ENCODE results near the gene FMO4. TPM values are rescaled to one million over a fixed set of nuclear protein-coding genes. Genes with fewer than 3 reads are reported as not detected.

The FMO4 gene
- total and polyA plus RNA-seq, 2 of the 13 experiments (the other 11 are each of a cell fraction or from before 2014, with no cell fraction given), result 0.07 to 0.29 TPM

GRCh38 chr1:171344473-171344820 lies 30.5 kb downstream of the FMO4 start:
- H3K27ac ChIP-seq (ENCODE audit: extremely low read length, insufficient read depth, low read length), result no peak overlapping the region
- H3K9me3 ChIP-seq (ENCODE audit: low read length), result peaks cover 16% of the 10 kb centered on the region
- in situ Hi-C loops (cut with HindIII; ENCODE audit: extremely low pct_ligation_motif_present, low pct_unique_long_range_greater_than_20kb) (no loop called here), intact Hi-C loops (cut with micrococcal nuclease; ENCODE audit: unreplicated experiment) (no loop called here)
- 2% methylated on average over 6 of the region's 6 CpGs for WGBS (ENCODE audit: low lambda C conversion rate)
- peak; percentile 81 for ATAC-seq
- peak; percentile 80 for FAIRE-seq
- no TSS peak for BruUV-seq (replicated peaks)
- H3K9ac ChIP-seq (ENCODE audit: insufficient read depth, low read depth, low read length), result no peak overlapping the region
- H3K4me2 ChIP-seq (ENCODE audit: low read depth, low read length), result peak overlapping the region; percentile 42
- H2AFZ ChIP-seq (ENCODE audit: low read length), result no peak overlapping the region
- H3K27me3 ChIP-seq (ENCODE audit: control insufficient read depth in 1 of 2, insufficient read depth in 2 of 2, low read length in 2 of 2), result no peaks in the 10 kb centered on the region
- no peaks in the 10 kb centered on the region for H4K20me1 ChIP-seq (ENCODE audit: insufficient read depth, low read length)
- H3K79me2 ChIP-seq (ENCODE audit: insufficient read depth, low read length), result no peaks in the 10 kb centered on the region
- peaks cover 14% of the 10 kb centered on the region for H3K4me1 ChIP-seq (ENCODE audit: insufficient read depth, low read length)
- no peaks in the 10 kb centered on the region for H3K36me3 ChIP-seq (replicated peaks in 1 of 2; ENCODE audit: control insufficient read depth in 1 of 2, insufficient read depth in 2 of 2, low read length in 2 of 2)
- peak; percentile 47 for DNase-seq (ENCODE audit: low spot score)
- CTCF ChIA-PET (ENCODE audit: low intra/inter-chr PET ratio, low total read pairs), result no interaction called here
- POLR2A ChIA-PET, result no interaction called here
- H3K4me3 ChIP-seq (replicated peaks in 1 of 3; ENCODE audit: insufficient read depth in 1 of 3, low read depth in 2 of 3, low read length in 3 of 3), result no peak overlapping the region
- TF ChIP-seq TFDP2 (CRISPR knock-in tag; IDR thresholded peaks at IDR 0.05), result no peak
- no peak for TF ChIP-seq RBM22 (optimal IDR thresholded peaks at IDR 0.05; ENCODE audit: low read length)
- peak; percentile 48; the same call in 1 of the 2 replicates for TF ChIP-seq ZNF614 (CRISPR knock-in tag; IDR thresholded peaks at IDR 0.05; ENCODE audit: borderline replicate concordance)
- TF ChIP-seq TCF7 (IDR thresholded peaks at IDR 0.05; ENCODE audit: low read depth), result no peak
- no peak for TF ChIP-seq NR2F6 (IDR thresholded peaks at IDR 0.05)
- peak; percentile 44; the same call in 1 of the 2 replicates for TF ChIP-seq NR2F6 (CRISPR knock-in tag; IDR thresholded peaks at IDR 0.05)
- peak; percentile 90 for TF ChIP-seq HNF4G (IDR thresholded peaks at IDR 0.05; ENCODE audit: borderline replicate concordance, low read depth, low read length)
- peak; percentile 51; the same call in 1 of the 2 replicates for TF ChIP-seq HNF4G (CRISPR knock-in tag; IDR thresholded peaks at IDR 0.05; ENCODE audit: borderline replicate concordance, low read depth)
- no peak for TF ChIP-seq HNF1B (CRISPR knock-in tag; IDR thresholded peaks at IDR 0.05)
- no peak for TF ChIP-seq ZNF543 (CRISPR knock-in tag; IDR thresholded peaks at IDR 0.05)
- TF ChIP-seq ZGPAT (CRISPR knock-in tag; IDR thresholded peaks at IDR 0.05), result peak; percentile 42; the same call in 1 of the 2 replicates
- TF ChIP-seq ZNF12 (CRISPR knock-in tag; IDR thresholded peaks at IDR 0.05), result peak; percentile 97
- no peak for TF ChIP-seq NCOA1 (CRISPR knock-in tag; IDR thresholded peaks at IDR 0.05)
- TF ChIP-seq ZNF30 (CRISPR knock-in tag; IDR thresholded peaks at IDR 0.05), result no peak
- peak; percentile 50; the same call in 1 of the 2 replicates for TF ChIP-seq NCOR1 (IDR thresholded peaks at IDR 0.05; ENCODE audit: borderline replicate concordance, low read length)
- peak; percentile 54; the same call in 1 of the 2 replicates for TF ChIP-seq MIXL1 (CRISPR knock-in tag; IDR thresholded peaks at IDR 0.05)
- peak; percentile 57 for TF ChIP-seq POGZ (CRISPR knock-in tag; IDR thresholded peaks at IDR 0.05)
- no peak for TF ChIP-seq SOX13 (IDR thresholded peaks at IDR 0.05)
- 0 out of 4 replicates have a peak, but pooled peaks of 1 of the 2 experiments have one; percentile 34 for TF ChIP-seq SOX13 (CRISPR knock-in tag; conservative IDR thresholded peaks at IDR 0.05 in 1 of 2, IDR thresholded peaks at IDR 0.05 in 1 of 2)
- TF ChIP-seq, protein P1, sequence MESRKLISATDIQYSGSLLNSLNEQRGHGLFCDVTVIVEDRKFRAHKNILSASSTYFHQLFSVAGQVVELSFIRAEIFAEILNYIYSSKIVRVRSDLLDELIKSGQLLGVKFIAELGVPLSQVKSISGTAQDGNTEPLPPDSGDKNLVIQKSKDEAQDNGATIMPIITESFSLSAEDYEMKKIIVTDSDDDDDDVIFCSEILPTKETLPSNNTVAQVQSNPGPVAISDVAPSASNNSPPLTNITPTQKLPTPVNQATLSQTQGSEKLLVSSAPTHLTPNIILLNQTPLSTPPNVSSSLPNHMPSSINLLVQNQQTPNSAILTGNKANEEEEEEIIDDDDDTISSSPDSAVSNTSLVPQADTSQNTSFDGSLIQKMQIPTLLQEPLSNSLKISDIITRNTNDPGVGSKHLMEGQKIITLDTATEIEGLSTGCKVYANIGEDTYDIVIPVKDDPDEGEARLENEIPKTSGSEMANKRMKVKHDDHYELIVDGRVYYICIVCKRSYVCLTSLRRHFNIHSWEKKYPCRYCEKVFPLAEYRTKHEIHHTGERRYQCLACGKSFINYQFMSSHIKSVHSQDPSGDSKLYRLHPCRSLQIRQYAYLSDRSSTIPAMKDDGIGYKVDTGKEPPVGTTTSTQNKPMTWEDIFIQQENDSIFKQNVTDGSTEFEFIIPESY (CRISPR knock-in tag; IDR thresholded peaks at IDR 0.05), result no peak
- peak; percentile 49; the same call in 1 of the 2 replicates for TF ChIP-seq GATAD2A (CRISPR knock-in tag; IDR thresholded peaks at IDR 0.05)
- TF ChIP-seq PAX8 (CRISPR knock-in tag; IDR thresholded peaks at IDR 0.05; ENCODE audit: borderline replicate concordance), result no peak

All from HepG2 (cell line).